ENCODE results near the gene PREX1. TPM values are rescaled to one million over a fixed set of nuclear protein-coding genes. Genes with fewer than 3 reads are reported as not detected.

The PREX1 gene
- polyA plus RNA-seq, 1 of the 3 experiments (the other 2 are of a cell fraction): 5.3 TPM

DNA sequence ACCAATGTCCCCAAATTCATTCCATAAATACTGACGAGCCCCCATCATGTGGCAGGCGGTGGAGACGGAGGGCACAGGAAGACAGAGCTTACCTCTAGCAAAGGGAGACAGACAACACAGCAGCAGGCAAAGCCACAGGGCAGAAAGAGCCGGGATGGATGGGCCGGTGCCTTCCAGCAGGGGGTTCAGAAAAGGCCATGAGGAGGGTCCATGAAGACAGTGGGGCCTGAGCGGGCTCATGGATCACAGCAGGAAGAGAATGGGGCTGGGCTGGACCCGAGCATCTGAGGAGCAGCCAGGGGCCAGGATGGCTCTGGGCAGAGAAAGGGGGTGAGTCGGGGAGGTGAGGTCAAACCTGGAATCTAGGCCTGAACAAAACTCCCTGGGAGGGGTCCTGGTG is 42.0 kb downstream of the PREX1 start:
- CTCF ChIA-PET: interaction anchor here (1.0 to 1.7 kb wide), 2 partner anchors 19 to 128 kb away, joined by 3 to 5 read pairs; no protein-coding TSS in a partner anchor
- no peaks in the 10 kb centered on the region for H3K36me3 ChIP-seq (replicated peaks in 1 of 2; ENCODE audit: control insufficient read depth in 1 of 2, insufficient read depth in 2 of 2, low read length in 1 of 2)
- 87% methylated on average over 8 of the region's 8 CpGs for WGBS (ENCODE audit: low lambda C conversion rate)
- TF ChIP-seq, protein P1, sequence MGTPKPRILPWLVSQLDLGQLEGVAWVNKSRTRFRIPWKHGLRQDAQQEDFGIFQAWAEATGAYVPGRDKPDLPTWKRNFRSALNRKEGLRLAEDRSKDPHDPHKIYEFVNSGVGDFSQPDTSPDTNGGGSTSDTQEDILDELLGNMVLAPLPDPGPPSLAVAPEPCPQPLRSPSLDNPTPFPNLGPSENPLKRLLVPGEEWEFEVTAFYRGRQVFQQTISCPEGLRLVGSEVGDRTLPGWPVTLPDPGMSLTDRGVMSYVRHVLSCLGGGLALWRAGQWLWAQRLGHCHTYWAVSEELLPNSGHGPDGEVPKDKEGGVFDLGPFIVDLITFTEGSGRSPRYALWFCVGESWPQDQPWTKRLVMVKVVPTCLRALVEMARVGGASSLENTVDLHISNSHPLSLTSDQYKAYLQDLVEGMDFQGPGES (IDR thresholded peaks at IDR 0.05; ENCODE audit: low read depth, low read length): no peak
- no peak for TF ChIP-seq RCOR1 (IDR thresholded peaks at IDR 0.05; ENCODE audit: low read length)
- TF ChIP-seq, protein P2, sequence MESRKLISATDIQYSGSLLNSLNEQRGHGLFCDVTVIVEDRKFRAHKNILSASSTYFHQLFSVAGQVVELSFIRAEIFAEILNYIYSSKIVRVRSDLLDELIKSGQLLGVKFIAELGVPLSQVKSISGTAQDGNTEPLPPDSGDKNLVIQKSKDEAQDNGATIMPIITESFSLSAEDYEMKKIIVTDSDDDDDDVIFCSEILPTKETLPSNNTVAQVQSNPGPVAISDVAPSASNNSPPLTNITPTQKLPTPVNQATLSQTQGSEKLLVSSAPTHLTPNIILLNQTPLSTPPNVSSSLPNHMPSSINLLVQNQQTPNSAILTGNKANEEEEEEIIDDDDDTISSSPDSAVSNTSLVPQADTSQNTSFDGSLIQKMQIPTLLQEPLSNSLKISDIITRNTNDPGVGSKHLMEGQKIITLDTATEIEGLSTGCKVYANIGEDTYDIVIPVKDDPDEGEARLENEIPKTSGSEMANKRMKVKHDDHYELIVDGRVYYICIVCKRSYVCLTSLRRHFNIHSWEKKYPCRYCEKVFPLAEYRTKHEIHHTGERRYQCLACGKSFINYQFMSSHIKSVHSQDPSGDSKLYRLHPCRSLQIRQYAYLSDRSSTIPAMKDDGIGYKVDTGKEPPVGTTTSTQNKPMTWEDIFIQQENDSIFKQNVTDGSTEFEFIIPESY (IDR thresholded peaks at IDR 0.05; ENCODE audit: borderline replicate concordance, low read depth): no peak
- no peak for TF ChIP-seq TCF12 (IDR thresholded peaks at IDR 0.05)
- TF ChIP-seq RFX5 (IDR thresholded peaks at IDR 0.05; ENCODE audit: low read length): no peak
- no peak for TF ChIP-seq RXRA (IDR thresholded peaks at IDR 0.05; ENCODE audit: borderline replicate concordance, low read depth)
- no peak for TF ChIP-seq NFIC (IDR thresholded peaks at IDR 0.05; ENCODE audit: borderline replicate concordance)
- no peak for TF ChIP-seq POLR2AphosphoS5 (IDR thresholded peaks at IDR 0.05; ENCODE audit: low read depth, low read length)
- no peak for TF ChIP-seq EZH2phosphoT487 (IDR thresholded peaks at IDR 0.05; ENCODE audit: borderline replicate concordance, low read depth)
- TF ChIP-seq, protein P3, sequence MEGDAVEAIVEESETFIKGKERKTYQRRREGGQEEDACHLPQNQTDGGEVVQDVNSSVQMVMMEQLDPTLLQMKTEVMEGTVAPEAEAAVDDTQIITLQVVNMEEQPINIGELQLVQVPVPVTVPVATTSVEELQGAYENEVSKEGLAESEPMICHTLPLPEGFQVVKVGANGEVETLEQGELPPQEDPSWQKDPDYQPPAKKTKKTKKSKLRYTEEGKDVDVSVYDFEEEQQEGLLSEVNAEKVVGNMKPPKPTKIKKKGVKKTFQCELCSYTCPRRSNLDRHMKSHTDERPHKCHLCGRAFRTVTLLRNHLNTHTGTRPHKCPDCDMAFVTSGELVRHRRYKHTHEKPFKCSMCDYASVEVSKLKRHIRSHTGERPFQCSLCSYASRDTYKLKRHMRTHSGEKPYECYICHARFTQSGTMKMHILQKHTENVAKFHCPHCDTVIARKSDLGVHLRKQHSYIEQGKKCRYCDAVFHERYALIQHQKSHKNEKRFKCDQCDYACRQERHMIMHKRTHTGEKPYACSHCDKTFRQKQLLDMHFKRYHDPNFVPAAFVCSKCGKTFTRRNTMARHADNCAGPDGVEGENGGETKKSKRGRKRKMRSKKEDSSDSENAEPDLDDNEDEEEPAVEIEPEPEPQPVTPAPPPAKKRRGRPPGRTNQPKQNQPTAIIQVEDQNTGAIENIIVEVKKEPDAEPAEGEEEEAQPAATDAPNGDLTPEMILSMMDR (IDR thresholded peaks at IDR 0.05): no peak
- no peak for TF ChIP-seq SIN3A (IDR thresholded peaks at IDR 0.05; ENCODE audit: borderline replicate concordance, low read depth, low read length)
- no peak for TF ChIP-seq NRF1 (IDR thresholded peaks at IDR 0.05; ENCODE audit: low read depth, low read length)
- H2AFZ ChIP-seq (ENCODE audit: low read depth): no peak overlapping the region
- no peak overlapping the region for H3K27ac ChIP-seq (ENCODE audit: low read depth in 2 of 2, low read length in 1 of 2)
- no peak overlapping the region for H3K4me3 ChIP-seq (ENCODE audit: low read depth in 2 of 2, low read length in 1 of 2)
- no peaks in the 10 kb centered on the region for H3F3A ChIP-seq (replicated peaks; ENCODE audit: insufficient read depth)
- H3K9ac ChIP-seq: no peak overlapping the region
- H3K9me3 ChIP-seq: no peaks in the 10 kb centered on the region
- H3K4me2 ChIP-seq: no peak overlapping the region
- H3K27me3 ChIP-seq (ENCODE audit: insufficient read depth): no peaks in the 10 kb centered on the region
- no peak for DNase-seq
- POLR2A ChIA-PET: no interaction called here
- no peaks in the 10 kb centered on the region for H4K20me1 ChIP-seq (ENCODE audit: insufficient read depth)
- no peaks in the 10 kb centered on the region for H3K9me2 ChIP-seq
- H3K79me2 ChIP-seq (ENCODE audit: insufficient read depth): no peaks in the 10 kb centered on the region
- peaks cover 0 to 26% of the 10 kb centered on the region in 2 experiments; a peak in 1 of 4 replicates for H3K4me1 ChIP-seq (ENCODE audit: control insufficient read depth in 1 of 2, insufficient read depth in 2 of 2, low read depth in 1 of 2, low read length in 1 of 2)

DNA sequence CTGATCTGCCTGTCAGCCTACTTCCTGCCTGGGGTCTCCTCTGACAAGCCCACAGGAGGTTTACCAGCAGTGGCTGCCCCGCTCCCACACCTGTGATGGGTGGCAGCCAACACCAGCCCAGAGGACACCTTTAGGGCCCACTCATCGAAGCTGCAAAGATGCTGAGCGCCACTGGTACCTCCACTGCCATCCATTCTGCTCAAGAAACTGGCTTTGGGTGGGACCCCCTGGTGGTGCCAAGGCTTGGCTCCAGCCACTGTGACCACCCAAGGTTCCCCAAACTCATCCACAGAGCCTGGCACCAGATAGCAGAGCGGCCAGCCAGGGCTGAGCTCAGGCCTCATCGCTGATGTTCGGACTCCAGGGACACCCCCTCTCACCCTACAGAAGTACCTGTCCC is 42.5 kb downstream of the PREX1 start:
- H3K27me3 ChIP-seq (ENCODE audit: insufficient read depth): no peaks in the 10 kb centered on the region
- no peak overlapping the region for H2AFZ ChIP-seq (ENCODE audit: low read depth)
- no peak for DNase-seq
- no peaks in the 10 kb centered on the region for H3K9me2 ChIP-seq
- peaks cover 0 to 26% of the 10 kb centered on the region in 2 experiments; a peak in 1 of 4 replicates for H3K4me1 ChIP-seq (ENCODE audit: control insufficient read depth in 1 of 2, insufficient read depth in 2 of 2, low read depth in 1 of 2, low read length in 1 of 2)
- no peaks in the 10 kb centered on the region for H3K9me3 ChIP-seq
- no peak overlapping the region for H3K4me3 ChIP-seq (ENCODE audit: low read depth in 2 of 2, low read length in 1 of 2)
- ChIA-PET POLR2A (no interaction called here), CTCF (interaction anchor here (1.7 kb wide), 1 partner anchor 128 kb away, joined by 5 read pairs; no protein-coding TSS in a partner anchor)
- H3K27ac ChIP-seq (ENCODE audit: low read depth in 2 of 2, low read length in 1 of 2): no peak overlapping the region
- H3K36me3 ChIP-seq (replicated peaks in 1 of 2; ENCODE audit: control insufficient read depth in 1 of 2, insufficient read depth in 2 of 2, low read length in 1 of 2): no peaks in the 10 kb centered on the region
- 90% methylated on average over 3 of the region's 6 CpGs for WGBS (ENCODE audit: low lambda C conversion rate)
- no peak overlapping the region for H3K4me2 ChIP-seq
- no peaks in the 10 kb centered on the region for H4K20me1 ChIP-seq (ENCODE audit: insufficient read depth)
- no peak overlapping the region for H3K9ac ChIP-seq
- no peaks in the 10 kb centered on the region for H3F3A ChIP-seq (replicated peaks; ENCODE audit: insufficient read depth)
- no peaks in the 10 kb centered on the region for H3K79me2 ChIP-seq (ENCODE audit: insufficient read depth)
- TF ChIP-seq SMC3 (IDR thresholded peaks at IDR 0.05; ENCODE audit: low read depth, low read length): no peak
- no peak for TF ChIP-seq POLR2AphosphoS5 (IDR thresholded peaks at IDR 0.05; ENCODE audit: low read depth, low read length)
- TF ChIP-seq, protein P1 (IDR thresholded peaks at IDR 0.05; ENCODE audit: low read depth, low read length): no peak
- no peak for TF ChIP-seq EP300 (IDR thresholded peaks at IDR 0.05; ENCODE audit: borderline replicate concordance in 1 of 2, low read depth in 1 of 2, low read length in 1 of 2)
- TF ChIP-seq, protein P4, sequence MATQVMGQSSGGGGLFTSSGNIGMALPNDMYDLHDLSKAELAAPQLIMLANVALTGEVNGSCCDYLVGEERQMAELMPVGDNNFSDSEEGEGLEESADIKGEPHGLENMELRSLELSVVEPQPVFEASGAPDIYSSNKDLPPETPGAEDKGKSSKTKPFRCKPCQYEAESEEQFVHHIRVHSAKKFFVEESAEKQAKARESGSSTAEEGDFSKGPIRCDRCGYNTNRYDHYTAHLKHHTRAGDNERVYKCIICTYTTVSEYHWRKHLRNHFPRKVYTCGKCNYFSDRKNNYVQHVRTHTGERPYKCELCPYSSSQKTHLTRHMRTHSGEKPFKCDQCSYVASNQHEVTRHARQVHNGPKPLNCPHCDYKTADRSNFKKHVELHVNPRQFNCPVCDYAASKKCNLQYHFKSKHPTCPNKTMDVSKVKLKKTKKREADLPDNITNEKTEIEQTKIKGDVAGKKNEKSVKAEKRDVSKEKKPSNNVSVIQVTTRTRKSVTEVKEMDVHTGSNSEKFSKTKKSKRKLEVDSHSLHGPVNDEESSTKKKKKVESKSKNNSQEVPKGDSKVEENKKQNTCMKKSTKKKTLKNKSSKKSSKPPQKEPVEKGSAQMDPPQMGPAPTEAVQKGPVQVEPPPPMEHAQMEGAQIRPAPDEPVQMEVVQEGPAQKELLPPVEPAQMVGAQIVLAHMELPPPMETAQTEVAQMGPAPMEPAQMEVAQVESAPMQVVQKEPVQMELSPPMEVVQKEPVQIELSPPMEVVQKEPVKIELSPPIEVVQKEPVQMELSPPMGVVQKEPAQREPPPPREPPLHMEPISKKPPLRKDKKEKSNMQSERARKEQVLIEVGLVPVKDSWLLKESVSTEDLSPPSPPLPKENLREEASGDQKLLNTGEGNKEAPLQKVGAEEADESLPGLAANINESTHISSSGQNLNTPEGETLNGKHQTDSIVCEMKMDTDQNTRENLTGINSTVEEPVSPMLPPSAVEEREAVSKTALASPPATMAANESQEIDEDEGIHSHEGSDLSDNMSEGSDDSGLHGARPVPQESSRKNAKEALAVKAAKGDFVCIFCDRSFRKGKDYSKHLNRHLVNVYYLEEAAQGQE (IDR thresholded peaks at IDR 0.05; ENCODE audit: low read depth, low read length): no peak
- TF ChIP-seq RAD21 (IDR thresholded peaks at IDR 0.05; ENCODE audit: low read length): no peak
